ENCODE data around the gene AFF3. TPM values are rescaled to one million over a fixed set of nuclear protein-coding genes. Genes with fewer than 3 reads are reported as not detected.

Gene AFF3
- total and polyA plus RNA-seq, 2 of the 13 experiments (the other 11 are each of a cell fraction or from before 2014, with no cell fraction given) = not detected

DNA sequence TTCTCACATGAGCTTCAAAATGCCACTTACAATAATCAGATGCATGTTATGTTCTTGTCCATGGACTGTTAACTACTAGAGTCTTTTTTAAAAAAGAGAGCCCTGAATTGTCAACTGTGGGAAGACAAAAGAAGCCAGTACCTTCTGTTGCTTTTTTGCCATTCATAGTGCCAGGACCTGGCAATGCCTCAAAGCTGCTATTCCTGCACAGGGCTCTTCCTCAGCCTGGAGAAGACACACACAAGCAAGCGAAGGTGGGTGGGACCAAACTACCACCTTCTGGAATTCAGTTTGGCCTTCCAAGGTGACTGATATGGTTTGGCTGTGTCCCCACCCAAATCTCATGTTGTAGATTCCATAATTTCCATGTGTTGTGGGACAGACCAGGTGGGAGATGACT is 160.6 kb downstream of the AFF3 start:
- H3K9me3 ChIP-seq (ENCODE audit: low read length) = no peaks in the 10 kb centered on the region
- H3K9ac ChIP-seq (ENCODE audit: insufficient read depth, low read depth, low read length) = no peak overlapping the region
- ATAC-seq (no peak), FAIRE-seq (no peak), DNase-seq (ENCODE audit: low spot score) (no peak)
- no peaks in the 10 kb centered on the region for H3K4me1 ChIP-seq (ENCODE audit: insufficient read depth, low read length)
- intact Hi-C loops (cut with micrococcal nuclease; ENCODE audit: unreplicated experiment) = no loop called here
- in situ Hi-C loops (cut with HindIII; ENCODE audit: extremely low pct_ligation_motif_present, low pct_unique_long_range_greater_than_20kb) = no loop called here
- no TSS peak for BruUV-seq (replicated peaks)
- CTCF ChIA-PET (ENCODE audit: low intra/inter-chr PET ratio, low total read pairs) = no interaction called here
- no peaks in the 10 kb centered on the region for H3K79me2 ChIP-seq (ENCODE audit: insufficient read depth, low read length)
- no peak overlapping the region for H2AFZ ChIP-seq (ENCODE audit: low read length)
- 11% methylated on average over 1 of the region's 1 CpG for WGBS (ENCODE audit: low lambda C conversion rate)
- H4K20me1 ChIP-seq (ENCODE audit: insufficient read depth, low read length) = no peaks in the 10 kb centered on the region
- no peaks in the 10 kb centered on the region; a peak in 1 of 5 replicates for H3K27me3 ChIP-seq (ENCODE audit: control insufficient read depth in 1 of 2, insufficient read depth in 2 of 2, low read length in 2 of 2)
- no peak overlapping the region for H3K27ac ChIP-seq (ENCODE audit: extremely low read length, insufficient read depth, low read length)
- H3K4me2 ChIP-seq (ENCODE audit: low read depth, low read length) = no peak overlapping the region
- TF ChIP-seq ESRRA (CRISPR knock-in tag; IDR thresholded peaks at IDR 0.05; ENCODE audit: low read depth) (no peak), ZNF816 (CRISPR knock-in tag; IDR thresholded peaks at IDR 0.05; ENCODE audit: borderline replicate concordance) (no peak), ZNF296 (CRISPR knock-in tag; conservative IDR thresholded peaks at IDR 0.05) (no peak), IRF2 (CRISPR knock-in tag; IDR thresholded peaks at IDR 0.05) (no peak), ZNF276 (CRISPR knock-in tag; IDR thresholded peaks at IDR 0.05; ENCODE audit: low read depth) (no peak), HNF4G (IDR thresholded peaks at IDR 0.05; ENCODE audit: borderline replicate concordance, low read depth, low read length) (no peak), HNF4G (CRISPR knock-in tag; IDR thresholded peaks at IDR 0.05; ENCODE audit: borderline replicate concordance, low read depth) (no peak)
- TF ChIP-seq, protein P1, sequence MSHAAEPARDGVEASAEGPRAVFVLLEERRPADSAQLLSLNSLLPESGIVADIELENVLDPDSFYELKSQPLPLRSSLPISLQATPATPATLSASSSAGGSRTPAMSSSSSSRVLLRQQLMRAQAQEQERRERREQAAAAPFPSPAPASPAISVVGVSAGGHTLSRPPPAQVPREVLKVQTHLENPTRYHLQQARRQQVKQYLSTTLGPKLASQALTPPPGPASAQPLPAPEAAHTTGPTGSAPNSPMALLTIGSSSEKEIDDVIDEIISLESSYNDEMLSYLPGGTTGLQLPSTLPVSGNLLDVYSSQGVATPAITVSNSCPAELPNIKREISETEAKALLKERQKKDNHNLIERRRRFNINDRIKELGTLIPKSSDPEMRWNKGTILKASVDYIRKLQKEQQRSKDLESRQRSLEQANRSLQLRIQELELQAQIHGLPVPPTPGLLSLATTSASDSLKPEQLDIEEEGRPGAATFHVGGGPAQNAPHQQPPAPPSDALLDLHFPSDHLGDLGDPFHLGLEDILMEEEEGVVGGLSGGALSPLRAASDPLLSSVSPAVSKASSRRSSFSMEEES (CRISPR knock-in tag; IDR thresholded peaks at IDR 0.05) = no peak
- H3K4me3 ChIP-seq (replicated peaks in 1 of 3; ENCODE audit: insufficient read depth in 1 of 3, low read depth in 2 of 3, low read length in 3 of 3) = no peak overlapping the region
- POLR2A ChIA-PET = no interaction called here
- no peaks in the 10 kb centered on the region for H3K36me3 ChIP-seq (replicated peaks in 1 of 2; ENCODE audit: control insufficient read depth in 1 of 2, insufficient read depth in 2 of 2, low read length in 2 of 2)

All from HepG2 (cell line).